Measurements from ENCODE around the gene BEAN1. TPM values are rescaled to one million over a fixed set of nuclear protein-coding genes. Genes with fewer than 3 reads are reported as not detected.
A peak's percentile ranks its signal among the peaks of the same experiment; 100 is the strongest.

BEAN1 gene
- total RNA-seq, 1 experiment from 2014 or later: not detected

- no peaks in the 10 kb centered on the region for H3K4me1 ChIP-seq (ENCODE audit: control insufficient read depth, insufficient read depth, low read length)
- H3K9me3 ChIP-seq (ENCODE audit: control insufficient read depth, insufficient read depth, low read depth, low read length): no peaks in the 10 kb centered on the region
- ChIA-PET CTCF (no interaction called here), POLR2A (no interaction called here)
- H3K27ac ChIP-seq (ENCODE audit: low read length): no peak overlapping the region
- intact Hi-C loops (cut with micrococcal nuclease; ENCODE audit: unreplicated experiment): no loop called here
- DNase-seq (ENCODE audit: low read depth, low spot score) (no peak), ATAC-seq (no peak)
- H3K36me3 ChIP-seq (ENCODE audit: control insufficient read depth, insufficient read depth, low read length): no peaks in the 10 kb centered on the region
- TF ChIP-seq TCF7L2 (IDR thresholded peaks at IDR 0.05; ENCODE audit: low read depth, low read length): no peak
- in situ Hi-C loops (cut with HindIII; ENCODE audit: low pct_unique_long_range_greater_than_20kb, low sequenced_read_pairs): no loop called here
- H3K27me3 ChIP-seq (ENCODE audit: control insufficient read depth, insufficient read depth, low read length): no peaks in the 10 kb centered on the region
- no TSS peak for BruUV-seq (replicated peaks)
- no peak overlapping the region for H3K4me3 ChIP-seq (ENCODE audit: low read depth in 2 of 2, low read length in 2 of 2)
Observed at GRCh38 chr16:66470556-66470955, 43.5 kb downstream of the BEAN1 start.

DNA sequence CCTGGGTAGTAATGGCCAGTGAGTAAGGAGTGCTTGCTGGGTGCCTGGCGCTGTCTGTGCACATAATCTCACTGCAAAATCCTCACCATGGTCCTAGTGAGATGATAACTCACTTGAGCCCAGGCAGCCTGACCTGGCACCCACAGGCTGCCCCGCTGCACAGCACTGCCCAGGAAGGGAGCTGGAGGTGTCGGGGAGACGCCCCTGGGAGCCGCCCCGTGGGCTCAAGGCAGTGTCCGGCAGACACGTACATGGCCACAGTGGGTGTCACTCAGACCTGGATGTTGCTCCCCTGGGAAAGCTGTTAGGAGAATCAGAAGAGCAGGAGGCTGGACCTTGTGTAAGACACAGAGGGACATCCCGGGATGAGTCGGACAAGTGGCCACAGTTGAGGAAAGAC is 44.2 kb downstream of the BEAN1 start:
- no peak overlapping the region for H3K27ac ChIP-seq (ENCODE audit: low read length)
- no peaks in the 10 kb centered on the region for H3K27me3 ChIP-seq (ENCODE audit: control insufficient read depth, insufficient read depth, low read length)
- H3K4me3 ChIP-seq (ENCODE audit: low read depth in 2 of 2, low read length in 2 of 2): no peak overlapping the region
- DNase-seq (ENCODE audit: low read depth, low spot score) (no peak), ATAC-seq (no peak)
- TF ChIP-seq TCF7L2 (IDR thresholded peaks at IDR 0.05; ENCODE audit: low read depth, low read length): no peak
- no peak for TF ChIP-seq REST (IDR thresholded peaks at IDR 0.05; ENCODE audit: insufficient read depth in 1 of 2, low read depth in 2 of 2, low read length in 1 of 2)
- no peak for TF ChIP-seq POLR2AphosphoS5 (IDR thresholded peaks at IDR 0.05; ENCODE audit: low read depth, low read length)
- in situ Hi-C loops (cut with HindIII; ENCODE audit: low pct_unique_long_range_greater_than_20kb, low sequenced_read_pairs): no loop called here
- BruUV-seq (replicated peaks): no TSS peak
- ChIA-PET POLR2A (no interaction called here), CTCF (no interaction called here)
- no peaks in the 10 kb centered on the region for H3K4me1 ChIP-seq (ENCODE audit: control insufficient read depth, insufficient read depth, low read length)
- intact Hi-C loops (cut with micrococcal nuclease; ENCODE audit: unreplicated experiment): no loop called here
- H3K36me3 ChIP-seq (ENCODE audit: control insufficient read depth, insufficient read depth, low read length): no peaks in the 10 kb centered on the region
- no peaks in the 10 kb centered on the region for H3K9me3 ChIP-seq (ENCODE audit: control insufficient read depth, insufficient read depth, low read depth, low read length)

DNA sequence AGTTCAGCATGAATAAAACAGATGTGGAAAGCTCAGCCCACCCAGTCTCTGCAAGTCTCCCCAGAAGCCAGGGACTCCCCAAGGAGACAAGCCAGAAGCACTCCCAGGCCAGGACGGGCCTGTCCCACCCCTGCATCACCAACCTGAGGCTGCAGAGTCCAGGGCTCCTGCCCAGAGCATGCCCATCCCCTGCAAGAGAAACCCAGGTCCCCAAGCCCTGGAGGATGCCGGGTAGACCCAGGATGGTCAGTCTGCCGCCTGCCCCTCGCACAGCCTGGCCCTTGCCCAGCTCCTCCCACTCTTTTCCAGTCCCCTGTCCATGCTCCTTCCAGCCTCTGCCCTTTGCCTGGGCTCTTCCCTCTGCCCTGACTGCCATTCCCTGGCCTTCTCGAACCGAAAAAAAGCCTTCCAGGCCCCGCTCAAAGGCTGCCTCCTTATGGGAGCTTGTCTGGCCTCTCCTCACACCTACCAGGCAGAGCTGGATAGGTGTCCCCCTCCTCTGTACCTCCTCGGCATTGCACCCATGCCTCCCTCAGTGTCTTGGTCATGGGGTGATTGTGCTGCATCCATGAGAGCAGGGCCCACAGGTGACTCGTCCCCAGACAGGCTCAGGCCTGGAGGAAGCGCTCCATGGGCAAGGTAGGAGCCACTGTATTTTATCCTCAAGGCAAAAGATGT is 44.8 kb downstream of the BEAN1 start:
- intact Hi-C loops (cut with micrococcal nuclease; ENCODE audit: unreplicated experiment): no loop called here
- no peaks in the 10 kb centered on the region for H3K27me3 ChIP-seq (ENCODE audit: control insufficient read depth, insufficient read depth, low read length)
- no peaks in the 10 kb centered on the region for H3K4me1 ChIP-seq (ENCODE audit: control insufficient read depth, insufficient read depth, low read length)
- no peaks in the 10 kb centered on the region for H3K36me3 ChIP-seq (ENCODE audit: control insufficient read depth, insufficient read depth, low read length)
- ATAC-seq (peak; percentile 29; the same call in 1 of the 2 replicates), DNase-seq (ENCODE audit: low read depth, low spot score) (no peak)
- TF ChIP-seq SIN3A (IDR thresholded peaks at IDR 0.05; ENCODE audit: borderline replicate concordance, insufficient read depth, low read depth, low read length): no peak
- no peak for TF ChIP-seq REST (IDR thresholded peaks at IDR 0.05; ENCODE audit: insufficient read depth in 1 of 2, low read depth in 2 of 2, low read length in 1 of 2)
- no peak for TF ChIP-seq POLR2AphosphoS5 (IDR thresholded peaks at IDR 0.05; ENCODE audit: low read depth, low read length)
- no peak for TF ChIP-seq TCF7L2 (IDR thresholded peaks at IDR 0.05; ENCODE audit: low read depth, low read length)
- H3K27ac ChIP-seq (ENCODE audit: low read length): no peak overlapping the region
- in situ Hi-C loops (cut with HindIII; ENCODE audit: low pct_unique_long_range_greater_than_20kb, low sequenced_read_pairs): no loop called here
- no peaks in the 10 kb centered on the region for H3K9me3 ChIP-seq (ENCODE audit: control insufficient read depth, insufficient read depth, low read depth, low read length)
- ChIA-PET POLR2A (interaction anchor here (0.7 kb wide), 1 partner anchor 76 kb away, joined by 4 read pairs; no protein-coding TSS in a partner anchor), CTCF (no interaction called here)
- BruUV-seq (replicated peaks): no TSS peak
- H3K4me3 ChIP-seq (ENCODE audit: low read depth in 2 of 2, low read length in 2 of 2): no peak overlapping the region

All from Panc1 (cell line).